C4-2B (cell line): ENCODE results near the gene GNL3L.

Experiments used
- ZFX ChIP-seq: fragments of 450-650 bp; IDR thresholded peaks from 2 replicates; pipeline ENCODE4 v1.6.1; 2017
- TF ChIP-seq, protein P1 (sequence below): fragments of 450-650 bp; conservative IDR thresholded peaks from 2 replicates; pipeline ENCODE4 v1.5.1; 2017; ENCODE audit warnings: mild to moderate bottlenecking

GRCh38 chrX:54551801-54552200 is 21.8 kb downstream of the GNL3L start:
- TF ChIP-seq, protein P1, sequence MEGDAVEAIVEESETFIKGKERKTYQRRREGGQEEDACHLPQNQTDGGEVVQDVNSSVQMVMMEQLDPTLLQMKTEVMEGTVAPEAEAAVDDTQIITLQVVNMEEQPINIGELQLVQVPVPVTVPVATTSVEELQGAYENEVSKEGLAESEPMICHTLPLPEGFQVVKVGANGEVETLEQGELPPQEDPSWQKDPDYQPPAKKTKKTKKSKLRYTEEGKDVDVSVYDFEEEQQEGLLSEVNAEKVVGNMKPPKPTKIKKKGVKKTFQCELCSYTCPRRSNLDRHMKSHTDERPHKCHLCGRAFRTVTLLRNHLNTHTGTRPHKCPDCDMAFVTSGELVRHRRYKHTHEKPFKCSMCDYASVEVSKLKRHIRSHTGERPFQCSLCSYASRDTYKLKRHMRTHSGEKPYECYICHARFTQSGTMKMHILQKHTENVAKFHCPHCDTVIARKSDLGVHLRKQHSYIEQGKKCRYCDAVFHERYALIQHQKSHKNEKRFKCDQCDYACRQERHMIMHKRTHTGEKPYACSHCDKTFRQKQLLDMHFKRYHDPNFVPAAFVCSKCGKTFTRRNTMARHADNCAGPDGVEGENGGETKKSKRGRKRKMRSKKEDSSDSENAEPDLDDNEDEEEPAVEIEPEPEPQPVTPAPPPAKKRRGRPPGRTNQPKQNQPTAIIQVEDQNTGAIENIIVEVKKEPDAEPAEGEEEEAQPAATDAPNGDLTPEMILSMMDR, result no peak
- no peak for TF ChIP-seq ZFX
